Fibroblast of gingiva (primary cell): ENCODE measurements around the gene UBASH3A.
"Not testable (repeated sequence)": the region's sequence is repeated elsewhere in the genome, so short reads cannot be mapped to it uniquely, and the experiment has no call there.

Source experiments
- DNase-seq: peaks from one replicate; pipeline ENCODE4 v3.0.0-alpha.2; 2011; ENCODE audit warnings: low read depth

UBASH3A gene

GRCh38 chr21:42390193-42390592, 13.5 kb upstream of the UBASH3A start:
- no peak for DNase-seq

GRCh38 chr21:42390696-42391095, 13.0 kb upstream of the UBASH3A start:
- DNase-seq = no peak

DNA sequence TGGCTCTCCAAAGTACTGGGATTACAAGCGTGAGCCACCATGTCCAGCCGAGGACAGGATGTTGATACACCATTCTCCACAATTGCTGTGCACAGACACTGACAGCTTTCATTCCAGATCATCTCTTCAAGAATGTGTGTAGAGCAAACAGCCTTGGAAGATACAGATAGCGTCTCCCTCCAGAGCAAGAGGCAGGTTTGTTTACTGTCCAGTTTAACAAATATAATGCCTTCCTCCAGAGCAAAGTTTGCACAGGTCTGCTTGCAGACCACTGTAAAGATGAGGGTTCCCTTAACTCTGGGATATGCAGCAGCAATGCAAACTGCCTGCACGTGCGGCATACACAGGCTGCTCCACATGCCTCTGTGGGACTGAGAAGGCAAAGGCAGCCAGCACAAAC, 12.4 kb upstream of the UBASH3A start:
- DNase-seq = no peak

DNA sequence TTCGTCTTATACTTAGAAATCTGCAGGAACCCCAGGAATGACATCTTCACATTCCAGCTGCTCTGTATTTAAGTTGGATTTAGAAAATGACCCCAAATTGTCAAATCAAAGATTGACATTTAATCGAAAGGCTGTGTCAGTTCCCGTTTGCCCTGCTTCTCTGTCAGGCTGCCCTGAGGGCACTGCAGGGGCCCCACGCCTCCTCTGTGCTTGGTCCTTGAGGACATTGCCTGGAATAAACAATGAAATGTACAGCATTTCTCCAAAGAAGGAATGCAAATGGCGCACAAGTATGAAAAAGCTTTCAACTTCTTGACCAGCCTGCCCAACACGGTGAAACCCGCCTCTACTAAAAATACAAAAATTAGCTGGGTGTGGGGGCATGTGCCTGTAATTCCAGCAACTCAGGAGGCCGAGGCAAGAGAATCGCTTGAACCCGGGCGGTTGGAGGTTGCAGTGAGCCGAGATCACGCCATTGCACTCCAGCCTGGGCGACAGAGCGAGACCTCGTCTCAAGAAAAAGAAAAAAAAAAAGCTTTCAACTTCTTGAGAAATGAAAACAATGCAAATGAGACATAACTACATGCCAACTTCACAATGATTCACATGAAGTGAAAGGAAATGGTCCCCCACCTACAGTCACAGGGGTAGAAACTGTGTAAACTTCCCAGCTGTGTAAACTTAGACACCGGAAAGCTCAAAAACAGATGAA, 10.8 kb upstream of the UBASH3A start:
- no peak for DNase-seq

DNA sequence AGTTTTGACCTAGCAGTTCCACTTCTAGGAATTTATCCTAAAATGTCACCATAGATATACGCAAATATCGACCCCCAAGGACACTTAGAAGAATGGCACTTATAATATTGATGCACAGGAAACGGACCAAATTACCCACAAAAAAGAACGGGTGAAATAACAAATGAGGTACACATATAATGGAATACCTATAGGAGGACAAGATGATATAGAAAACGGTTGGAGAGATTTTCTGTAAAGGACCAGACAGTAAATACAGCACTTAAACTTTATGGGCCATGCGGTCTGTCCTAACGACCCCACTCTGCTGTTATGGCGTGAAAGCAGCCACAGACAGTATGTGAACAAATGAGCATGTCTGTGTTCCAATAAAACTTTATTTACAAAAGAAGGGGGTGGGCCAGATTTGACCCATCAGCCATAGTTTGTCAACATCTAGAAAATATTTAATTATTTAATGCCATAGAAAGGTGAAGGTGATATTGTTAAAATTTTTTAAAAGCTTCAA, 10.2 kb upstream of the UBASH3A start:
- DNase-seq = no peak

- no peak for DNase-seq
Measured at GRCh38 chr21:42395302-42395701, 8.4 kb upstream of the UBASH3A start.

DNA sequence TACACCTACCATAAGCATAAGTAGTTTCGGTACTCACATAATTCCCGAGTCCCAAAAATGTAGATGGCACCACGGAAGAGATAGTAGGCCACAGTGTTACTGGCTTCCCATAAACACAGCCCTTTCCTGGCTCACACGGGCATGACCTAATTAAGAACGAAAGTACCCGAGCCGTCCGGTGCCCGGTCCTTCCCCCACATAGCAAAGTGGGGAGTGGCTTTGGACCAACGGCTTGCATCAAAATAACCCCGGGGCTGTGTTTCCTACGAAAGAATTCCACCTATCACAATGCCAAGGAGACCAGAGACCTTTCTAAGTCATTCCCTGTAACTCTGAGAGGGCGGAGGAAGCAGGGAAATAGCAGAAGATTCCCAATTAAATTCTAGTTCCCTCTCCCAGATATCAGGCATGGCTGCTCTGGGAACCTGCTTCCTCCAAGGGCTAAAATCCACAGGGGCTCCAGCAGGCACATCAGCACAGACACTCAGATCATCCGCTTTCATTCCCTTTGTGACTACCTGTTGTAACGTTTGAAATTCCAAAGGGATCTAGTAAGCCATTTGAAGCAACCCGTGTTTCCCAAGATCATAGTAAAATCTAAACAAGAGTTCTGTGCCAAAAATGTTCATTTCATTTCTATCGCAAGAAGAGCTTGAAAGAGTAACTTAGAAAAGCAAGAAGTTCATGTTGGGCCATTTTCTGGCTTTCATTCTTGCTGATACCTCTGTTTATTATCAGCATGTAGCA, 7.6 kb upstream of the UBASH3A start, which contains the start of gene TMPRSS3:
TSS of gene TMPRSS3 (minus strand) at position 148 of the 747 bp plus-strand sequence. CDS start 635 bp downstream, outside the sequence.
- DNase-seq = no peak

GRCh38 chr21:42396799-42397745, 6.6 kb upstream of the UBASH3A start:
- no peak for DNase-seq

DNA sequence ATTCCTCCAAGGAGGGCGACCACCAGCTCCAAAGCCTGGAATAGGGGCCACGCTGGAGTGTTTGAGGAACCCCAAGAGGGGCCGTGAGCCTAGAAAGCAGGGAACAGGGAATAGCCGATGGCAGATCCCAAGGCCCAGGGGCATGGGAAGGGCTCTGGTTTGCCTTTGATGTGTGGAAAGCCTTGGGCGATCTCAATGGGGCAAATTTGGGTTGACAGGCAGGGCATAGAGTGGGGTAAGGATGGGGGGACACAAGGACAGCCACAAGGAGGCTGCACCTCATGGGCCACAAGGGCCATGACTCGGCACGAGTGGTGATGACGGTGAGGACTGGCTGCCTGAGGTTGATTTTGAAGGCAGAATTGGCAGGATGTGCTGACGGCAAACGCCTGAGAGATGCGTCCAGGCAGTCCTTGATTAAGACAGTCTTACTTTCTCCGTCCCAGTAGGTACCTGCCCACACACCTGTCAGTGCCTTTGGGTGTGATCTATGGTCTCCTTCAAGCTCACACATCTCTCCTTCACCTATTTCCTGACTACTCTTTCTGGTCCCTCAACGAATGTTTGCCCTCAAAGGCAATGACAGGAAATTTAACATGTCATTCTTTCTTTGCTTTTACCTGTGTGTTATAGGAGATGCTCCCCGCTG, 5.8 kb upstream of the UBASH3A start:
- no peak for DNase-seq

DNA sequence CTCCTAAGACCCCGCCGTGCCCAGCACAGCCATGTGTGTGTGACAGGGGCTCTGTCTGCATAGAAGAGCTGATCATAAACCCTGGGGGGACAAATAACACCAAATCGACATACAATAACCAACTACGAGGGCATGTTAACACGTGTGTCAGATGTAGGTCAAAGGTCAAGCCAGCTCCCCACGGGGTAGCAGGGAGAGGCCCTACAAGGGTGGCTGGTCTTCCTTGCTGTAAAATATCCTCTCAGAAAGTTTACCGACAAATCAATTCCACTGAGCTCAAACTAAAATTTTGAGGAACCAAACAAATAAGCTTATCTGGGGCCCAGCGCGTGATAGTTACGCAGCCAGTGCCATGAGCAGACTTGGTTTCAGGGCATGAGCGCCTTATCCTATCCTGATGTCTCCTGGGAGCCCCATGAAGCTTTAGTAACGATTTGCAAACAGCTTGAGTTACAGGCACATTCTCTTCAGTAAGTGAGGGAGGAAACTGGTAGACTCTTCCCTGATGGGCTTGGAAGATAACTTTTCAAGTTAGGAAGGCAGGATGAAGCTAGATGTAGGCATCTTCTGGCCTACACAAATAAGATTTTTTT, 5.2 kb upstream of the UBASH3A start:
- DNase-seq = no peak

GRCh38 chr21:42400525-42400924, 3.2 kb upstream of the UBASH3A start:
- DNase-seq = no peak

DNA sequence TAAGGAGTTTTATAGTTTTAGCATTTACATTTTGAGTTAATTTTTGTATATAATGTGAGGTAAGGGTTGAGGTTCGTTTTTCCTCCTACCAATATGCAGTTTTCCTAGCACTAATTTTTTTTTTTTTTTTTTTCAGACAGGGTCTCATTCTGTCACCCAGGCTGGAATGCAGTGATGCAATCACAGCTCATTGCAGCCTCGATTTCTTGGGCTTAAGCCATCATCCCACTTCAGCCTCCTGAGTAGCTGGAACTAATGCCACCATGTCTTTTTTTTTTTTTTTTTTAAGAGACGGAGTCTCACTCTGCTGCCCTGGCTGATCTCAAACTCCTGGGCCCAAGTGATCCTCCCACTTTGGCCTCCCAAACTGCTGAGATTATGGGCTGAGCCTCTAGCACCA, 2.5 kb upstream of the UBASH3A start:
- DNase-seq = no peak

- DNase-seq = no peak
Measured at GRCh38 chr21:42401820-42402251, 1.9 kb upstream of the UBASH3A start.

DNA sequence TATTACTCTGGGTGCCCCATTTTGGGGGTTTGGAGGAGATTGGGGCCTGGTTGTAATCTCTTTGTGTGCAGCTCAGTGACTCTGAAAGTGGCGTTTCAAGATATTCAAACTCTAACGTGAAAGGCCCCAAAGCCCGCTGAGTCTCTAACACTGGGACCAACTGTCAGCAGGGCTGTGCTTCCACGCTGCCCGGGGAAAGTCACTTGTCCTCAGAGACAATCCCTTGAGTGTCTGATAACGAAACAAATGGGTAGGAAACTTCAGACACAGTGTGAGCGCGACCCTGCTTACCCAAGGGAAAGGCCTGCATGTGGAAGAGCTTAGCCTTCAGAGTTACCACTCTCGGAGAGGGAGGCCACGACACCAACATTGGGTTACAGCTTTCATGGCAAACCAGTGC, 837 bp downstream of the UBASH3A start:
- no peak for DNase-seq

DNA sequence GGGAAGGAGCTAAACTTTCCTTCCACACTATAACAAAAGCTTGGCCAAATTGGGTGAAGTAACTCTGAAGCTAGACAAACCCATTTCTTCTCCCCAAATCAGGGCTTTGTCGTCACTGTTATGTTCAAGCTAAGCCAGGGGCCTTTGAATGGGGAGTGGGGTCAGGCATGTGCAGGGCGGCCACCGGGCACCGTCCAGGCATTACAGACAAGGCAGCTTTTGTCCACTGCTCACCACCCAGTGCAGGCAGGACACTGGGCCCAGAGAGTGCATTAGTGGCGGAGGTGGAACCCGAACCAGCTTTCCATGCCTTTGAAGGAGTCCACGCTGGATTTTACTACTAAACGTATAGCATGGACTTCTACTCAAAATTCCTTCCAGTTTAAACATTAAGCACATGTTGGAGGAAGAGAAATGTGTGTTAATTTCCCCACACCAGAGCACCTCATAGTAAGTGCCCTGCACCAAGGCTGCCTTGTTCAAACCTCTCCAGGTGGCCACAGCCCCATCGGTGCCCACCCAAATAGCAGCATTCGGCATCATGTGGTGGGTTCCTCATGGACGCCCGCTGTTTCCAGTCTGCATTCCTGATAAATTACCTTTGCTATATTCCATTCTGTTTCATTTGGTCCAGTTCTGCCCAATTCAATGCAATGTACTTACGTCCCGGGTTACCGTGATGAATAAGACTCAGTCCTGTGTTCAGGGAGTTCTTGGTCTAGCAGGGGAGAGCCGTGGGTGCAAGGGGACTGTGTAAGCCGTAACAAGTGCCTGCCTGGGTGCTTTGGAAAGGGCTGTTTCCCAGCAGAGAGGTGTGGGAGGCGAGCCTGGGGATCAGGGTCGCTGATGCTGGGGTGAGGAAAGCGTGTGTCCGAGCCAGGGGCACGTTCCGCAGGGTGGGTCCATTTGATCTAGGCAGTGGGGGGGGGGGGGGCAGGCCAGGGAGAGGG, 1.6 kb downstream of the UBASH3A start:
- DNase-seq = no peak

GRCh38 chr21:42406201-42406621, 2.5 kb downstream of the UBASH3A start:
- no peak for DNase-seq

GRCh38 chr21:42406866-42407265, 3.2 kb downstream of the UBASH3A start:
- DNase-seq = no peak

DNA sequence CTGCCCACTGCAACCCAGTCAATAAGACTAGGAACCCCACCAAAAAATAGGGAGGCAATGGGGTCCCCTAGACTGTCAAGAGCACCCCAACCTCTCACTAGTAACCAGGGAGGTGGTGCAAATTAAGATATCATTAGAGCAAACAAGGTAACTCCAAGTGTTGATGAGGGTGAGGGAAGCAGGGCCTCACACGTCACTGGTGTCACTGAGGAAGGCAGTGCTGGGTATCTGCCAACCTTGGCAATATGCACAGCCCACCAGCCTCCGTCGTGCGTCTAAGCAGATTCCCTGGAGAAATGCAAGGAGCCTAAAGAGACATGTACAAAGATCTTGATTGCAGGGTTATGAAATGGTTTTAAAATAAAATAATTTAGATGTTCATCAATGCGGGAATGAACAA, 3.8 kb downstream of the UBASH3A start:
- DNase-seq = no peak

DNA sequence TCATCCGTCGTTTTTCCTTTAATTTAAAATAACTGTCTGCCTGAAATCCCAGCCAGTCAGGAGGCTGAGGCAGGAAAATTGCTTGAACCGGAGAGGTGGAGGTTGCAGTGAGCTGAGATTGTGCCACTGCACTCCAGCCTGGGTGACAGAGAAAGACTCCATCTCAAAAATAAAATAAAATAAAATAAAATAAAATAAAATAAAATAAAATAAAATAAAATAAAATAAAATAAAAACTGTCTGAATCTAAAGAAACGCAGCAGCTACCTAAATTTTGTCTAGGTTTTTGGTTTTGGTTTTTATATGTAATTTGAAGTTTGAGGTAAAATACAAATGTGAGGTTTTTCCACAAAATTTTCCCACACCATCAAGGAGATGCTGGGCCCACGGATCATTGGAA, 5.0 kb downstream of the UBASH3A start:
- DNase-seq = not testable (repeated sequence)

- DNase-seq = no peak
Measured at GRCh38 chr21:42409366-42409765, 5.7 kb downstream of the UBASH3A start.
